Measurements from ENCODE around the gene ADAM17. TPM values are rescaled to one million over a fixed set of nuclear protein-coding genes. Genes with fewer than 3 reads are reported as not detected.

The ADAM17 gene
- total and polyA plus RNA-seq, 4 donors: 3.3 to 14.1 (median 7.9) TPM

GRCh38 chr2:9532421-9532820, 23.2 kb downstream of the ADAM17 start:
- H3K27me3 ChIP-seq (ENCODE audit: control insufficient read depth in 4 of 4, insufficient read depth in 4 of 4, low read length in 3 of 4): no peaks in the 10 kb centered on the region
- no peaks in the 10 kb centered on the region for H3K9me3 ChIP-seq (ENCODE audit: control insufficient read depth in 4 of 4, low read length in 3 of 4)
- no peak overlapping the region for H3K9ac ChIP-seq (ENCODE audit: low read depth in 1 of 2, low read length in 2 of 2)
- peaks cover 0 to 5% (median 1%) of the 10 kb centered on the region in 4 donors for H3K4me1 ChIP-seq (ENCODE audit: control insufficient read depth in 4 of 4, insufficient read depth in 4 of 4, low read length in 3 of 4)
- H3K27ac ChIP-seq (ENCODE audit: low read depth in 1 of 2, low read length in 2 of 2): no peak overlapping the region
- H3K36me3 ChIP-seq (ENCODE audit: control insufficient read depth in 4 of 4, insufficient read depth in 3 of 4, low read depth in 1 of 4, low read length in 3 of 4): peaks cover 0 to 9% (median 1%) of the 10 kb centered on the region in 4 donors
- DNase-seq (ENCODE audit: low spot score): no peak
- 96% methylated on average over 4 of the region's 4 CpGs for WGBS
- TF ChIP-seq, protein P1, sequence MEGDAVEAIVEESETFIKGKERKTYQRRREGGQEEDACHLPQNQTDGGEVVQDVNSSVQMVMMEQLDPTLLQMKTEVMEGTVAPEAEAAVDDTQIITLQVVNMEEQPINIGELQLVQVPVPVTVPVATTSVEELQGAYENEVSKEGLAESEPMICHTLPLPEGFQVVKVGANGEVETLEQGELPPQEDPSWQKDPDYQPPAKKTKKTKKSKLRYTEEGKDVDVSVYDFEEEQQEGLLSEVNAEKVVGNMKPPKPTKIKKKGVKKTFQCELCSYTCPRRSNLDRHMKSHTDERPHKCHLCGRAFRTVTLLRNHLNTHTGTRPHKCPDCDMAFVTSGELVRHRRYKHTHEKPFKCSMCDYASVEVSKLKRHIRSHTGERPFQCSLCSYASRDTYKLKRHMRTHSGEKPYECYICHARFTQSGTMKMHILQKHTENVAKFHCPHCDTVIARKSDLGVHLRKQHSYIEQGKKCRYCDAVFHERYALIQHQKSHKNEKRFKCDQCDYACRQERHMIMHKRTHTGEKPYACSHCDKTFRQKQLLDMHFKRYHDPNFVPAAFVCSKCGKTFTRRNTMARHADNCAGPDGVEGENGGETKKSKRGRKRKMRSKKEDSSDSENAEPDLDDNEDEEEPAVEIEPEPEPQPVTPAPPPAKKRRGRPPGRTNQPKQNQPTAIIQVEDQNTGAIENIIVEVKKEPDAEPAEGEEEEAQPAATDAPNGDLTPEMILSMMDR (IDR thresholded peaks at IDR 0.05; ENCODE audit: low read depth, low read length, missing input control): no peak
- no peak for TF ChIP-seq FOXA2 (IDR thresholded peaks at IDR 0.05)
- no peak for TF ChIP-seq FOXA1 (IDR thresholded peaks at IDR 0.05)
- no peak for TF ChIP-seq ZBTB33 (IDR thresholded peaks at IDR 0.05)
- TF ChIP-seq HNF4G (IDR thresholded peaks at IDR 0.05): no peak
- no peak for TF ChIP-seq NR2F2 (IDR thresholded peaks at IDR 0.05)
- no peak for TF ChIP-seq RXRA (IDR thresholded peaks at IDR 0.05)
- no peak for TF ChIP-seq TAF1 (conservative IDR thresholded peaks at IDR 0.05)
- no peak for TF ChIP-seq YY1 (IDR thresholded peaks at IDR 0.05)
- TF ChIP-seq, protein P2, sequence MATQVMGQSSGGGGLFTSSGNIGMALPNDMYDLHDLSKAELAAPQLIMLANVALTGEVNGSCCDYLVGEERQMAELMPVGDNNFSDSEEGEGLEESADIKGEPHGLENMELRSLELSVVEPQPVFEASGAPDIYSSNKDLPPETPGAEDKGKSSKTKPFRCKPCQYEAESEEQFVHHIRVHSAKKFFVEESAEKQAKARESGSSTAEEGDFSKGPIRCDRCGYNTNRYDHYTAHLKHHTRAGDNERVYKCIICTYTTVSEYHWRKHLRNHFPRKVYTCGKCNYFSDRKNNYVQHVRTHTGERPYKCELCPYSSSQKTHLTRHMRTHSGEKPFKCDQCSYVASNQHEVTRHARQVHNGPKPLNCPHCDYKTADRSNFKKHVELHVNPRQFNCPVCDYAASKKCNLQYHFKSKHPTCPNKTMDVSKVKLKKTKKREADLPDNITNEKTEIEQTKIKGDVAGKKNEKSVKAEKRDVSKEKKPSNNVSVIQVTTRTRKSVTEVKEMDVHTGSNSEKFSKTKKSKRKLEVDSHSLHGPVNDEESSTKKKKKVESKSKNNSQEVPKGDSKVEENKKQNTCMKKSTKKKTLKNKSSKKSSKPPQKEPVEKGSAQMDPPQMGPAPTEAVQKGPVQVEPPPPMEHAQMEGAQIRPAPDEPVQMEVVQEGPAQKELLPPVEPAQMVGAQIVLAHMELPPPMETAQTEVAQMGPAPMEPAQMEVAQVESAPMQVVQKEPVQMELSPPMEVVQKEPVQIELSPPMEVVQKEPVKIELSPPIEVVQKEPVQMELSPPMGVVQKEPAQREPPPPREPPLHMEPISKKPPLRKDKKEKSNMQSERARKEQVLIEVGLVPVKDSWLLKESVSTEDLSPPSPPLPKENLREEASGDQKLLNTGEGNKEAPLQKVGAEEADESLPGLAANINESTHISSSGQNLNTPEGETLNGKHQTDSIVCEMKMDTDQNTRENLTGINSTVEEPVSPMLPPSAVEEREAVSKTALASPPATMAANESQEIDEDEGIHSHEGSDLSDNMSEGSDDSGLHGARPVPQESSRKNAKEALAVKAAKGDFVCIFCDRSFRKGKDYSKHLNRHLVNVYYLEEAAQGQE (IDR thresholded peaks at IDR 0.05): no peak
- TF ChIP-seq SP1 (IDR thresholded peaks at IDR 0.05): no peak
- TF ChIP-seq GABPA (IDR thresholded peaks at IDR 0.05 in 1 of 2, conservative IDR thresholded peaks at IDR 0.05 in 1 of 2): no peak
- TF ChIP-seq HNF4A (conservative IDR thresholded peaks at IDR 0.05): no peak
- no peak overlapping the region for H3K4me3 ChIP-seq (ENCODE audit: low read depth in 1 of 3, low read length in 3 of 3)

DNA sequence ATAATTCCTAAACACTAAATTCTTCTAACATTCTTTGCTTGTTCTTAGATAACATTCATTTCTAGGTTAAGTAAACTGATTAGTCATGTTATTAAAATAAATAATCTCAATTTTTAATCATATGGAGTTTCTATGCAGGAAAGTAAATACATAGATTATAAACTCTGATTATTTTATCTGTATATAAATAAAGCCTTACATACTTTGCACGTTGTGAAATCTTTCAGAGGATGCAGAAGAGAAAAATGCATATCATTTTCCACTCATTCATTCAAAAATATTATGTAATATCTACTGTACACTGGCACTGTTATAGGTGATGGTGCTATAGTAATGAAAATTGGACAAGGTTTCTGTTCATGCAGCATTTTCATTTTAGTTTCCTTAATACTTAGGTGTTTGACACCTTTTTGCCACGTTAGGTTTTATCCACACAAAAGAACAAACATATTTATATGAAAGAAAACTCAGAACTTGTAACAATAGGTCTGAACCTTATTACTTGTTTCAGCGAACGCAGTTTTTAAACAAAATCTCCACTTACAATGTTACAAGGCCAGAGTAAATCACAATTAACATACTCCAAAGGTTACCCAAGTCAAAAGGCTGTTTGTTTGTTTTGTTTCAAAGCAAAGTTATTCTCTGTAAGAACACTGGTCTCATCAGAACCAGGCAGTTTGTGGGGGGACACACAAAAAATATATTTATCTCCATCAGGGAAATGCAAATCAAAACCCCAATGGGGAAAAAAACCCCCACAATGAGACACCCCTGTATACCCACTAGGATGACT, 27.4 kb downstream of the ADAM17 start:
- H3K36me3 ChIP-seq (ENCODE audit: control insufficient read depth in 4 of 4, insufficient read depth in 3 of 4, low read depth in 1 of 4, low read length in 3 of 4): peaks cover 0 to 12% (median 9%) of the 10 kb centered on the region in 4 donors
- DNase-seq (ENCODE audit: low spot score): no peak
- H3K27ac ChIP-seq (ENCODE audit: low read depth in 1 of 2, low read length in 2 of 2): no peak overlapping the region
- H3K4me1 ChIP-seq (ENCODE audit: control insufficient read depth in 4 of 4, insufficient read depth in 4 of 4, low read length in 3 of 4): peaks cover 0 to 5% (median 1%) of the 10 kb centered on the region in 4 donors
- no peaks in the 10 kb centered on the region for H3K27me3 ChIP-seq (ENCODE audit: control insufficient read depth in 4 of 4, insufficient read depth in 4 of 4, low read length in 3 of 4)
- no peak for TF ChIP-seq YY1 (IDR thresholded peaks at IDR 0.05)
- TF ChIP-seq RXRA (IDR thresholded peaks at IDR 0.05): peak in 1 of 2 donors; percentile 4
- TF ChIP-seq HNF4A (conservative IDR thresholded peaks at IDR 0.05): peak; percentile 46 to 61
- TF ChIP-seq HNF4G (IDR thresholded peaks at IDR 0.05): no peak
- no peak for TF ChIP-seq ATF3 (IDR thresholded peaks at IDR 0.05)
- TF ChIP-seq SP1 (IDR thresholded peaks at IDR 0.05): peak; percentile 45
- TF ChIP-seq JUND (IDR thresholded peaks at IDR 0.05): no peak
- no peak for TF ChIP-seq TAF1 (conservative IDR thresholded peaks at IDR 0.05)
- TF ChIP-seq FOXA2 (IDR thresholded peaks at IDR 0.05): no peak
- TF ChIP-seq, protein P2 (IDR thresholded peaks at IDR 0.05): no peak
- TF ChIP-seq, protein P3, sequence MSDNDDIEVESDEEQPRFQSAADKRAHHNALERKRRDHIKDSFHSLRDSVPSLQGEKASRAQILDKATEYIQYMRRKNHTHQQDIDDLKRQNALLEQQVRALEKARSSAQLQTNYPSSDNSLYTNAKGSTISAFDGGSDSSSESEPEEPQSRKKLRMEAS (IDR thresholded peaks at IDR 0.05): peak; percentile 12
- H3K9ac ChIP-seq (ENCODE audit: low read depth in 1 of 2, low read length in 2 of 2): peak overlapping the region in 1 of 2 donors; percentile 27
- H3K9me3 ChIP-seq (ENCODE audit: control insufficient read depth in 4 of 4, low read length in 3 of 4): no peaks in the 10 kb centered on the region
- WGBS: 40% methylated on average over 4 of the region's 4 CpGs
- no peak overlapping the region for H3K4me3 ChIP-seq (ENCODE audit: low read depth in 1 of 3, low read length in 3 of 3)

Data from liver (tissue), 9 donors.